ENCODE measurements around the gene MINDY3.
"Not testable (repeated sequence)": the region's sequence is repeated elsewhere in the genome, so short reads cannot be mapped to it uniquely, and the experiment has no call there.

The MINDY3 gene

GRCh38 chr10:15856328-15857015 lies 3.8 kb downstream of the MINDY3 start:
- DNase-seq (ENCODE audit: low read depth, low spot score): no peak

- no peak for DNase-seq (ENCODE audit: low read depth, low spot score)
Measured at GRCh38 chr10:15853800-15854199, 6.5 kb downstream of the MINDY3 start.

- DNase-seq (ENCODE audit: low read depth, low spot score): no peak
Measured at GRCh38 chr10:15852111-15852557, 8.2 kb downstream of the MINDY3 start.

GRCh38 chr10:15850337-15850978 lies 9.8 kb downstream of the MINDY3 start:
- not testable (repeated sequence) for DNase-seq (ENCODE audit: low read depth, low spot score)

GRCh38 chr10:15849316-15849715 lies 11.0 kb downstream of the MINDY3 start:
- DNase-seq (ENCODE audit: low read depth, low spot score): no peak

- no peak for DNase-seq (ENCODE audit: low read depth, low spot score)
Measured at GRCh38 chr10:15847481-15847880, 12.8 kb downstream of the MINDY3 start.

- no peak for DNase-seq (ENCODE audit: low read depth, low spot score)
Measured at GRCh38 chr10:15844517-15844916, 15.8 kb downstream of the MINDY3 start.

GRCh38 chr10:15843695-15844094 lies 16.6 kb downstream of the MINDY3 start:
- no peak for DNase-seq (ENCODE audit: low read depth, low spot score)

GRCh38 chr10:15842556-15843169 lies 17.6 kb downstream of the MINDY3 start:
- DNase-seq (ENCODE audit: low read depth, low spot score): no peak

GRCh38 chr10:15841696-15842095 lies 18.6 kb downstream of the MINDY3 start:
- no peak for DNase-seq (ENCODE audit: low read depth, low spot score)

GRCh38 chr10:15836807-15837206 lies 23.5 kb downstream of the MINDY3 start:
- no peak for DNase-seq (ENCODE audit: low read depth, low spot score)

GRCh38 chr10:15829495-15829894 lies 30.8 kb downstream of the MINDY3 start:
- DNase-seq (ENCODE audit: low read depth, low spot score): no peak

- DNase-seq (ENCODE audit: low read depth, low spot score): no peak
Measured at GRCh38 chr10:15824498-15824897, 35.8 kb downstream of the MINDY3 start.

GRCh38 chr10:15822131-15822530 lies 38.2 kb downstream of the MINDY3 start:
- DNase-seq (ENCODE audit: low read depth, low spot score): no peak

- DNase-seq (ENCODE audit: low read depth, low spot score): no peak
Measured at GRCh38 chr10:15821046-15821683, 39.1 kb downstream of the MINDY3 start.

- no peak for DNase-seq (ENCODE audit: low read depth, low spot score)
Measured at GRCh38 chr10:15817409-15818046, 42.8 kb downstream of the MINDY3 start.

GRCh38 chr10:15815242-15815885 lies 44.9 kb downstream of the MINDY3 start:
- DNase-seq (ENCODE audit: low read depth, low spot score): no peak

GRCh38 chr10:15814565-15814964 lies 45.7 kb downstream of the MINDY3 start:
- no peak for DNase-seq (ENCODE audit: low read depth, low spot score)

GRCh38 chr10:15813415-15813814 lies 46.9 kb downstream of the MINDY3 start:
- DNase-seq (ENCODE audit: low read depth, low spot score): no peak

- no peak for DNase-seq (ENCODE audit: low read depth, low spot score)
Measured at GRCh38 chr10:15809450-15809849, 50.9 kb downstream of the MINDY3 start.

GRCh38 chr10:15808204-15808797 lies 52.0 kb downstream of the MINDY3 start:
- no peak for DNase-seq (ENCODE audit: low read depth, low spot score)

Data from activated naive CD8-positive, alpha-beta T cell treated with anti-CD3 and anti-CD28 coated beads, Interleukin-2, amount 50 U/mL, for 16 hours (primary cell).